Suprapubic skin (tissue), 4 donors: Measurements from ENCODE around the gene ANP32E. TPM values are rescaled to one million over a fixed set of nuclear protein-coding genes. Genes with fewer than 3 reads are reported as not detected.
"Not testable (repeated sequence)": the region's sequence is repeated elsewhere in the genome, so short reads cannot be mapped to it uniquely, and the experiment has no call there.

ENCODE experiments used
- DNase-seq, 2 donors: peaks; one replicate each; pipeline ENCODE4 v3.0.0-alpha.2; 2019; ENCODE audit warnings: low spot score in 2 of 2
- H3K27ac ChIP-seq: fragments of 200-600 bp; sonication (generic); one replicate; pipeline ENCODE4 v1.5.1; 2019
- H3K27me3 ChIP-seq: fragments of 200-600 bp; sonication (generic); one replicate; pipeline ENCODE4 v1.5.1; 2019
- H3K36me3 ChIP-seq: fragments of 200-600 bp; sonication (generic); one replicate; pipeline ENCODE4 v1.5.1; 2019
- H3K4me1 ChIP-seq: fragments of 200-600 bp; sonication (generic); one replicate; pipeline ENCODE4 v1.5.1; 2019
- H3K4me3 ChIP-seq: fragments of 200-600 bp; sonication (generic); one replicate; pipeline ENCODE4 v1.5.1; 2019; ENCODE audit warnings: mild to moderate bottlenecking
- H3K9me3 ChIP-seq: fragments of 200-600 bp; sonication (generic); one replicate; pipeline ENCODE4 v1.5.1; 2019
- CTCF ChIP-seq, 2 donors: fragments of 200-600 bp in 1 of 2; fragments of 450-650 bp in 1 of 2; sonication (generic) in 1 of 2; IDR thresholded peaks; one replicate each; pipeline ENCODE4 v1.5.1; 2016 to 2019; ENCODE audit warnings: antibody characterized with exemption in 2 of 2, mild to moderate bottlenecking in 1 of 2, moderate library complexity in 1 of 2
- EP300 ChIP-seq: sonication (generic); formaldehyde crosslinking; IDR thresholded peaks from one replicate; pipeline ENCODE4 v1.6.1; 2017; ENCODE audit warnings: antibody characterized with exemption
- POLR2A ChIP-seq, 2 donors: fragments of 450-650 bp; IDR thresholded peaks; one replicate each; pipeline ENCODE4 v1.6.1; 2017; ENCODE audit warnings: antibody characterized with exemption in 2 of 2, mild to moderate bottlenecking in 2 of 2, moderate library complexity in 2 of 2
- POLR2AphosphoS5 ChIP-seq, 3 donors: sonication (generic); formaldehyde crosslinking; IDR thresholded peaks; one replicate each; pipeline ENCODE4 v1.6.1; 2017; ENCODE audit warnings: antibody characterized with exemption in 3 of 3
- WGBS: methylation state at CpG from one replicate; pipeline ENCODE4 v1.1.5; 2018; 5-methylcytosine and 5-hydroxymethylcytosine counted together
- total RNA-seq, 4 donors: library from RNA; depleted of rRNA; stranded (reverse); fragments of >200 nt; gene quantifications; one replicate each; pipeline ENCODE4 v1.1.0, GENCODE V29; 2016

The ANP32E gene
- total RNA-seq, 4 donors from 2014 or later = 7.5 to 17.6 (median 13.7) TPM

- Histone ChIP-seq H3K4me3 (peak overlapping the region; percentile 32), H3K36me3 (no peaks in the 10 kb centered on the region), H3K4me1 (peaks cover 36% of the 10 kb centered on the region), H3K27ac (peak overlapping the region; percentile 70), H3K27me3 (peaks cover 19% of the 10 kb centered on the region), H3K9me3 (no peaks in the 10 kb centered on the region)
- WGBS = 29% methylated on average over 14 of the region's 14 CpGs
- TF ChIP-seq POLR2A (IDR thresholded peaks at IDR 0.05) (no peak), POLR2AphosphoS5 (IDR thresholded peaks at IDR 0.05) (no peak), CTCF (IDR thresholded peaks at IDR 0.05) (no peak), EP300 (no peak)
- no peak for DNase-seq
Observed at GRCh38 chr1:150256554-150257341, 20.8 kb upstream of the ANP32E start.

- 10% methylated on average over 1 of the region's 1 CpG for WGBS
- peak overlapping the region; percentile 70 for H3K27ac ChIP-seq
- no peak for DNase-seq
- peaks cover 19% of the 10 kb centered on the region for H3K27me3 ChIP-seq
- no peaks in the 10 kb centered on the region for H3K36me3 ChIP-seq
- TF ChIP-seq EP300 = no peak
- no peak for TF ChIP-seq POLR2A (IDR thresholded peaks at IDR 0.05)
- TF ChIP-seq POLR2AphosphoS5 (IDR thresholded peaks at IDR 0.05) = no peak
- TF ChIP-seq CTCF (IDR thresholded peaks at IDR 0.05) = no peak
- H3K4me1 ChIP-seq = peaks cover 36% of the 10 kb centered on the region
- peak overlapping the region; percentile 32 for H3K4me3 ChIP-seq
- no peaks in the 10 kb centered on the region for H3K9me3 ChIP-seq
Observed at GRCh38 chr1:150256198-150256553, 20.3 kb upstream of the ANP32E start.

- WGBS = 88% methylated on average over 2 of the region's 2 CpGs
- DNase-seq = no peak
- Histone ChIP-seq H3K4me1 (no peaks in the 10 kb centered on the region), H3K36me3 (no peaks in the 10 kb centered on the region), H3K27me3 (peaks cover 13% of the 10 kb centered on the region), H3K9me3 (no peaks in the 10 kb centered on the region), H3K4me3 (no peak overlapping the region), H3K27ac (no peak overlapping the region)
- TF ChIP-seq EP300 = no peak
- no peak for TF ChIP-seq POLR2A (IDR thresholded peaks at IDR 0.05)
- no peak for TF ChIP-seq CTCF (IDR thresholded peaks at IDR 0.05)
- TF ChIP-seq POLR2AphosphoS5 (IDR thresholded peaks at IDR 0.05) = no peak
Observed at GRCh38 chr1:150249936-150250335, 14.0 kb upstream of the ANP32E start.

- Histone ChIP-seq H3K4me1 (no peaks in the 10 kb centered on the region), H3K36me3 (no peaks in the 10 kb centered on the region), H3K4me3 (no peak overlapping the region), H3K9me3 (no peaks in the 10 kb centered on the region), H3K27me3 (peaks cover 3% of the 10 kb centered on the region), H3K27ac (no peak overlapping the region)
- DNase-seq = no peak
- 96% methylated on average over 3 of the region's 3 CpGs for WGBS
- TF ChIP-seq POLR2AphosphoS5 (IDR thresholded peaks at IDR 0.05) (no peak), CTCF (IDR thresholded peaks at IDR 0.05) (no peak), EP300 (no peak), POLR2A (IDR thresholded peaks at IDR 0.05) (no peak)
Observed at GRCh38 chr1:150243003-150243402, 7.1 kb upstream of the ANP32E start.

GRCh38 chr1:150237746-150238145, 1.8 kb upstream of the ANP32E start:
- Histone ChIP-seq H3K9me3 (no peaks in the 10 kb centered on the region), H3K27me3 (no peaks in the 10 kb centered on the region), H3K4me1 (peaks cover 21% of the 10 kb centered on the region), H3K4me3 (no peak overlapping the region), H3K36me3 (no peaks in the 10 kb centered on the region), H3K27ac (no peak overlapping the region)
- 93% methylated on average over 21 of the region's 21 CpGs for WGBS
- TF ChIP-seq EP300 (no peak), CTCF (IDR thresholded peaks at IDR 0.05) (no peak), POLR2AphosphoS5 (IDR thresholded peaks at IDR 0.05) (no peak), POLR2A (IDR thresholded peaks at IDR 0.05) (no peak)
- DNase-seq = peak in 1 of 2 donors; percentile 45

GRCh38 chr1:150237176-150237575, 1.3 kb upstream of the ANP32E start:
- H3K4me1 ChIP-seq = peaks cover 21% of the 10 kb centered on the region
- H3K9me3 ChIP-seq, H3K27me3 ChIP-seq, H3K4me3 ChIP-seq, H3K27ac ChIP-seq, H3K36me3 ChIP-seq: not testable (repeated sequence)
- peak in 1 of 2 donors; percentile 40 for DNase-seq
- 86% methylated on average over 13 of the region's 13 CpGs for WGBS
